Tibial nerve (tissue), 4 donors: Measurements from ENCODE around the gene KIF13A. TPM values are rescaled to one million over a fixed set of nuclear protein-coding genes. Genes with fewer than 3 reads are reported as not detected.

Experiments used
- DNase-seq, 2 donors: peaks; one replicate each; pipeline ENCODE4 v3.0.0-alpha.2; 2019; ENCODE audit warnings: low spot score in 2 of 2
- H3K27ac ChIP-seq, 4 donors: fragments of 200-600 bp; sonication (generic) in 3 of 4; one replicate each; pipeline ENCODE4 v1.5.1; 2017 to 2019; ENCODE audit warnings: mild to moderate bottlenecking in 1 of 4
- H3K27me3 ChIP-seq, 2 donors: fragments of 200-600 bp; sonication (generic) in 1 of 2; one replicate each; pipeline versions ENCODE4 v1.5.1 to v1.6.0; 2017 to 2019
- H3K36me3 ChIP-seq, 3 donors: fragments of 200-600 bp; sonication (generic); one replicate each; pipeline ENCODE4 v1.5.1; 2018 to 2019
- H3K4me1 ChIP-seq, 4 donors: fragments of 200-600 bp; sonication (generic) in 3 of 4; one replicate each; pipeline ENCODE4 v1.5.1; 2017 to 2019
- H3K4me3 ChIP-seq, 4 donors: fragments of 200-600 bp; sonication (generic) in 3 of 4; one replicate each; pipeline ENCODE4 v1.5.1; 2017 to 2019; ENCODE audit warnings: mild to moderate bottlenecking in 1 of 4, moderate library complexity in 1 of 4
- H3K9me3 ChIP-seq, 4 donors: fragments of 200-600 bp; sonication (generic) in 3 of 4; one replicate each; pipeline ENCODE4 v1.5.1; 2017 to 2019
- CTCF ChIP-seq, 5 experiments: fragments of 200-600 bp in 3 of 5; fragments of 450-650 bp in 2 of 5; sonication (generic) in 3 of 5; IDR thresholded peaks; one replicate each; pipeline ENCODE4 v1.5.1; 2016 to 2019; ENCODE audit warnings: antibody characterized with exemption in 5 of 5, mild to moderate bottlenecking in 3 of 5, moderate library complexity in 2 of 5
- EP300 ChIP-seq, 2 donors: sonication (generic); formaldehyde crosslinking; IDR thresholded peaks; one replicate each; pipeline ENCODE4 v1.6.1; 2017; ENCODE audit warnings: antibody characterized with exemption in 2 of 2, mild to moderate bottlenecking in 1 of 2
- POLR2A ChIP-seq, 2 donors: fragments of 450-650 bp; IDR thresholded peaks; one replicate each; pipeline ENCODE4 v1.6.1; 2017; ENCODE audit warnings: antibody characterized with exemption in 2 of 2, mild to moderate bottlenecking in 2 of 2, moderate library complexity in 2 of 2
- WGBS, 2 donors: methylation state at CpG; one replicate each; pipeline ENCODE4 v1.1.5; 2018; 5-methylcytosine and 5-hydroxymethylcytosine counted together
- total RNA-seq, 4 donors: library from RNA; depleted of rRNA; stranded (reverse); fragments of >200 nt; gene quantifications; one replicate each; pipeline ENCODE4 v1.1.0, GENCODE V29; 2016

Gene KIF13A
- total RNA-seq, 4 donors from 2014 or later: 31.8 to 71.9 (median 48.0) TPM

- TF ChIP-seq EP300 (IDR thresholded peaks at IDR 0.05): no peak
- no peak for TF ChIP-seq CTCF (IDR thresholded peaks at IDR 0.05)
- TF ChIP-seq POLR2A (IDR thresholded peaks at IDR 0.05): no peak
- Histone ChIP-seq H3K36me3 (no peaks in the 10 kb centered on the region), H3K4me1 (no peaks in the 10 kb centered on the region), H3K27me3 (no peaks in the 10 kb centered on the region), H3K27ac (no peak overlapping the region), H3K4me3 (no peak overlapping the region), H3K9me3 (no peaks in the 10 kb centered on the region)
- WGBS, 2 donors: 90 to 94% methylated on average over 2 of the region's 2 CpGs
- no peak for DNase-seq
Measured at GRCh38 chr6:18031189-18031588, 43.8 kb upstream of the KIF13A start.

GRCh38 chr6:18028332-18028731 is 40.9 kb upstream of the KIF13A start:
- WGBS, 2 donors: 56 to 80% methylated on average over 2 of the region's 2 CpGs
- no peak for DNase-seq
- H3K9me3 ChIP-seq: no peaks in the 10 kb centered on the region
- no peak overlapping the region for H3K4me3 ChIP-seq
- H3K4me1 ChIP-seq: peaks cover 0 to 2% (median 0%) of the 10 kb centered on the region in 4 donors
- TF ChIP-seq CTCF (IDR thresholded peaks at IDR 0.05) (no peak), EP300 (IDR thresholded peaks at IDR 0.05) (no peak), POLR2A (IDR thresholded peaks at IDR 0.05) (no peak)
- H3K36me3 ChIP-seq: no peaks in the 10 kb centered on the region
- H3K27ac ChIP-seq: no peak overlapping the region
- H3K27me3 ChIP-seq: no peaks in the 10 kb centered on the region

GRCh38 chr6:18025596-18025995 is 38.2 kb upstream of the KIF13A start:
- WGBS, 2 donors: 88 to 98% methylated on average over 6 of the region's 6 CpGs
- H3K9me3 ChIP-seq: no peaks in the 10 kb centered on the region
- DNase-seq: no peak

GRCh38 chr6:18024876-18025275 is 37.4 kb upstream of the KIF13A start:
- Histone ChIP-seq H3K4me3 (no peak overlapping the region), H3K4me1 (peaks cover 0 to 11% (median 2%) of the 10 kb centered on the region in 4 donors), H3K27me3 (no peaks in the 10 kb centered on the region), H3K36me3 (no peaks in the 10 kb centered on the region), H3K9me3 (no peaks in the 10 kb centered on the region), H3K27ac (no peak overlapping the region)
- TF ChIP-seq EP300 (IDR thresholded peaks at IDR 0.05): no peak
- no peak for TF ChIP-seq POLR2A (IDR thresholded peaks at IDR 0.05)
- no peak for TF ChIP-seq CTCF (IDR thresholded peaks at IDR 0.05)
- no peak for DNase-seq
- WGBS, 2 donors: 87 to 91% methylated on average over 5 of the region's 5 CpGs

More at GRCh38 chr6:18025596-18025995, 38.2 kb upstream of the KIF13A start:
- H3K27me3 ChIP-seq: no peaks in the 10 kb centered on the region
- H3K4me1 ChIP-seq: peaks cover 0 to 11% (median 2%) of the 10 kb centered on the region in 4 donors
- TF ChIP-seq CTCF (IDR thresholded peaks at IDR 0.05) (no peak), EP300 (IDR thresholded peaks at IDR 0.05) (no peak), POLR2A (IDR thresholded peaks at IDR 0.05) (no peak)
- no peaks in the 10 kb centered on the region for H3K36me3 ChIP-seq
- no peak overlapping the region for H3K4me3 ChIP-seq
- H3K27ac ChIP-seq: no peak overlapping the region

- H3K36me3 ChIP-seq: no peaks in the 10 kb centered on the region
Measured at GRCh38 chr6:18023891-18024290, 36.5 kb upstream of the KIF13A start.

More at GRCh38 chr6:18023891-18024290, 36.5 kb upstream of the KIF13A start:
- WGBS, 2 donors: 96 to 98% methylated on average over 4 of the region's 4 CpGs
- H3K4me3 ChIP-seq: no peak overlapping the region
- H3K27me3 ChIP-seq: no peaks in the 10 kb centered on the region
- no peak for TF ChIP-seq CTCF (IDR thresholded peaks at IDR 0.05)
- TF ChIP-seq POLR2A (IDR thresholded peaks at IDR 0.05): no peak
- no peak for TF ChIP-seq EP300 (IDR thresholded peaks at IDR 0.05)
- DNase-seq: no peak
- H3K27ac ChIP-seq: no peak overlapping the region
- peaks cover 0 to 11% (median 2%) of the 10 kb centered on the region in 4 donors for H3K4me1 ChIP-seq
- no peaks in the 10 kb centered on the region for H3K9me3 ChIP-seq
